IMR-90 (cell line): ENCODE data around the gene IL6. TPM values are rescaled to one million over a fixed set of nuclear protein-coding genes. Genes with fewer than 3 reads are reported as not detected.

Experiments
- ATAC-seq: fragments of 200-7000 bp; cut with Tn5 transposase; 2 replicates; pipeline ENCODE4 v1.9.1; 2020; ENCODE audit warnings: low read depth, mild to moderate bottlenecking, moderate library complexity
- BruUV-seq: library from RNA; stranded (reverse); fragments of 400-500 nt; replicated peaks from 2 replicates; lab custom pipeline; 2021; lab: Mats Ljungman, UMichigan
- CTCF ChIA-PET: fragments of 300-600 bp; formaldehyde crosslinking; extraction: SDS; loops from one replicate; lab custom pipeline; 2021; ENCODE audit warnings: antibody characterized with exemption; lab: Yijun Ruan, JAX
- POLR2A ChIA-PET: fragments of 300-600 bp; sonication (Branson Sonifier 250); formaldehyde crosslinking; loops from one replicate; lab custom pipeline; 2022; ENCODE audit warnings: antibody characterized with exemption; ENCODE audit not compliant: unreplicated experiment; lab: Charles Lee
- DNase-seq: peaks from one replicate; pipeline ENCODE4 v3.0.0; 2013
- H2AFZ ChIP-seq: replicated peaks from 2 replicates; pipeline ENCODE3; 2013; ENCODE audit warnings: low read length, mild to moderate bottlenecking; ENCODE audit not compliant: poor library complexity
- H2AK5ac ChIP-seq: 2 replicates; pipeline ENCODE4 v1.6.1; 2013; ENCODE audit warnings: low read depth, low read length, inconsistent platforms
- H2AK9ac ChIP-seq: replicated peaks from 2 replicates; pipeline ENCODE3; 2013; ENCODE audit warnings: mild to moderate bottlenecking, low read depth, low read length, moderate library complexity; ENCODE audit not compliant: poor library complexity
- H2BK120ac ChIP-seq: 2 replicates; pipeline ENCODE4 v1.6.1; 2013; ENCODE audit warnings: low read depth, low read length, inconsistent platforms
- H2BK15ac ChIP-seq: 3 replicates; pipeline ENCODE4 v1.6.1; 2013; ENCODE audit warnings: low read depth, low read length, inconsistent platforms
- H2BK20ac ChIP-seq: 2 replicates; pipeline ENCODE4 v1.6.1; 2013; ENCODE audit warnings: low read depth, mild to moderate bottlenecking, inconsistent platforms, low read length, moderate library complexity
- H2BK5ac ChIP-seq: 2 replicates; pipeline ENCODE4 v1.6.1; 2013; ENCODE audit warnings: mild to moderate bottlenecking, low read depth, low read length, inconsistent platforms; ENCODE audit not compliant: poor library complexity, severe bottlenecking
- H3K14ac ChIP-seq: replicated peaks from 2 replicates; pipeline ENCODE4 v1.6.1; 2013; ENCODE audit warnings: low read depth, low read length, inconsistent platforms
- H3K18ac ChIP-seq: 2 replicates; pipeline ENCODE4 v1.6.1; 2013; ENCODE audit warnings: low read depth, low read length, control low read depth
- H3K23ac ChIP-seq: 2 replicates; pipeline ENCODE4 v1.6.1; 2013; ENCODE audit warnings: low read depth, low read length, inconsistent platforms
- H3K27ac ChIP-seq: 2 replicates; pipeline ENCODE4 v1.5.1; 2013; ENCODE audit warnings: mild to moderate bottlenecking, control low read depth, low read length; ENCODE audit not compliant: insufficient read depth
- H3K27me3 ChIP-seq: 2 replicates; pipeline ENCODE4 v1.6.1; 2013; ENCODE audit warnings: low read length; ENCODE audit not compliant: control insufficient read depth, insufficient read depth
- H3K36me3 ChIP-seq: 2 replicates; pipeline ENCODE4 v1.6.1; 2013; ENCODE audit warnings: low read length, mixed read lengths; ENCODE audit not compliant: control insufficient read depth, insufficient read depth
- H3K4ac ChIP-seq: 2 replicates; pipeline ENCODE4 v1.6.1; 2013; ENCODE audit warnings: low read depth, low read length, inconsistent platforms
- H3K4me1 ChIP-seq: 2 replicates; pipeline ENCODE4 v1.6.1; 2013; ENCODE audit warnings: low read length, mixed read lengths; ENCODE audit not compliant: control insufficient read depth, insufficient read depth
- H3K4me2 ChIP-seq: 2 replicates; pipeline ENCODE4 v1.6.1; 2013; ENCODE audit warnings: low read depth, mild to moderate bottlenecking, control low read depth, low read length, moderate library complexity
- H3K4me3 ChIP-seq: 2 replicates; pipeline ENCODE4 v1.5.1; 2013; ENCODE audit warnings: low read depth, mild to moderate bottlenecking, control low read depth, low read length, moderate library complexity; ENCODE audit not compliant: insufficient read depth
- H3K56ac ChIP-seq: 2 replicates; pipeline ENCODE4 v1.6.1; 2013; ENCODE audit warnings: low read length, inconsistent platforms; ENCODE audit not compliant: insufficient read depth; ENCODE audit errors: extremely low read depth
- H3K79me1 ChIP-seq, 2 experiments: 2 replicates each; pipeline ENCODE4 v1.6.1; 2013; ENCODE audit warnings: low read length in 2 of 2, inconsistent platforms in 1 of 2, low read depth in 1 of 2
- H3K9ac ChIP-seq: 2 replicates; pipeline ENCODE4 v1.6.1; 2013; ENCODE audit warnings: low read depth, low read length, control low read depth
- H3K9me1 ChIP-seq: 2 replicates; pipeline ENCODE4 v1.6.1; 2013; ENCODE audit warnings: low read length, inconsistent platforms; ENCODE audit not compliant: insufficient read depth
- H3K9me3 ChIP-seq: 2 replicates; pipeline ENCODE4 v1.6.1; 2013; ENCODE audit warnings: low read length; ENCODE audit not compliant: control insufficient read depth, insufficient read depth
- H4K20me1 ChIP-seq: 2 replicates; pipeline ENCODE4 v1.6.1; 2013; ENCODE audit warnings: low read length, inconsistent platforms; ENCODE audit not compliant: insufficient read depth
- H4K5ac ChIP-seq: 2 replicates; pipeline ENCODE4 v1.6.1; 2013; ENCODE audit warnings: mild to moderate bottlenecking, low read depth, low read length, control low read depth
- H4K8ac ChIP-seq, 2 experiments: 2 replicates each; pipeline ENCODE4 v1.6.1; 2013; ENCODE audit warnings: low read depth in 2 of 2, low read length in 2 of 2, control low read depth in 1 of 2, inconsistent platforms in 1 of 2
- H4K91ac ChIP-seq: 2 replicates; pipeline ENCODE4 v1.6.1; 2013; ENCODE audit warnings: low read depth, low read length, inconsistent platforms; ENCODE audit not compliant: insufficient read depth
- MAZ ChIP-seq: IDR thresholded peaks from 2 replicates; pipeline ENCODE4 v1.6.1; 2012; ENCODE audit warnings: low read depth, mild to moderate bottlenecking, low read length, improper control_type of control experiment, moderate library complexity, borderline replicate concordance
- RAD21 ChIP-seq: IDR thresholded peaks from 2 replicates; pipeline ENCODE4 v1.6.1; 2012; ENCODE audit warnings: low read length, improper control_type of control experiment
- RCOR1 ChIP-seq: IDR thresholded peaks from 2 replicates; pipeline ENCODE4 v1.6.1; 2012; ENCODE audit warnings: mild to moderate bottlenecking, low read length, improper control_type of control experiment; ENCODE audit not compliant: insufficient replicate concordance
- WGBS, 2 experiments: methylation state at CpG; one replicate each; pipeline versions ENCODE4 v1.1.5 to v1.1.7; 2013; ENCODE audit warnings: missing lambda C conversion rate in 2 of 2; ENCODE audit not compliant: insufficient read length in 1 of 2; ENCODE audit errors: extremely low coverage in 2 of 2; 5-methylcytosine and 5-hydroxymethylcytosine counted together
- dilution Hi-C: fragments of 300-500 bp; cut with HindIII; formaldehyde crosslinking; loops from one replicate; pipeline ENCODE4 v1.14.3; 2018; ENCODE audit warnings: low sequenced_read_pairs; ENCODE audit not compliant: unreplicated experiment
- in situ Hi-C: fragments of 300-500 bp; cut with MboI; formaldehyde crosslinking; loops from 3 replicates; pipeline ENCODE4 v1.14.3; 2019; ENCODE audit warnings: low sequenced_read_pairs, inconsistent platforms, mixed read lengths
- intact Hi-C: fragments of 100-400 bp; cut with micrococcal nuclease; formaldehyde crosslinking; loops from 2 replicates; pipeline ENCODE4 v1.10.0; 2022
- polyA plus RNA-seq, 3 experiments: library from polyadenylated mRNA; depleted of rRNA; stranded (reverse); fragments of >200 nt; gene quantifications; 2 replicates each; pipeline ENCODE4 v1.2.3, GENCODE V29; 2012; ENCODE audit warnings: low replicate concordance in 1 of 3
- total RNA-seq: library from RNA; depleted of rRNA; stranded (reverse); fragments of >200 nt; gene quantifications from 2 replicates; pipeline ENCODE4 v1.2.3, GENCODE V29; 2012

The IL6 gene
- total and polyA plus RNA-seq, 2 of the 4 experiments (the other 2 are of a cell fraction), result 15.2 to 50.8 TPM

- Histone ChIP-seq H4K8ac (no peak overlapping the region), H3K4me3 (no peak overlapping the region), H3K9me1 (no peaks in the 10 kb centered on the region; the same call in 1 of the 2 replicates), H3K9ac (no peak overlapping the region), H2BK20ac (no peak overlapping the region), H3K4me1 (peaks cover 5% of the 10 kb centered on the region; the same call in 1 of the 2 replicates), H2BK15ac (peak overlapping the region; percentile 58; the same call in 1 of the 3 replicates), H2AK5ac (peak overlapping the region; percentile 17; the same call in 1 of the 2 replicates), H2AFZ (no peak overlapping the region), H4K5ac (no peak overlapping the region), H3K27me3 (no peaks in the 10 kb centered on the region), H3K18ac (no peak overlapping the region; the same call in 1 of the 2 replicates), H3K79me1 (no peaks in the 10 kb centered on the region), H2AK9ac (no peak overlapping the region), H3K23ac (no peak overlapping the region), H3K9me3 (no peaks in the 10 kb centered on the region), H3K56ac (no peak overlapping the region), H4K91ac (no peak overlapping the region), H3K4me2 (no peak overlapping the region), H4K20me1 (no peaks in the 10 kb centered on the region), H3K4ac (no peak overlapping the region), H2BK5ac (no peak overlapping the region), H3K27ac (no peak overlapping the region), H3K36me3 (no peaks in the 10 kb centered on the region), H2BK120ac (peak overlapping the region; percentile 27; the same call in 1 of the 2 replicates), H3K14ac (0 out of 2 replicates have a peak overlapping the region, but pooled peaks have one; percentile 1)
- in situ Hi-C loops (no loop called here), dilution Hi-C loops (no loop called here), intact Hi-C loops (no loop called here)
- TF ChIP-seq MAZ (no peak), RCOR1 (no peak), RAD21 (no peak)
- CTCF ChIA-PET, result no interaction called here
- ATAC-seq, result no peak
- DNase-seq, result no peak
- POLR2A ChIA-PET, result interaction anchor here (0.6 kb wide), 1 partner anchor 322 kb away, joined by 3 read pairs; no protein-coding TSS in a partner anchor
- no TSS peak for BruUV-seq
- 83% methylated on average over 2 of the region's 2 CpGs; no CpG with 5 or more reads in 1 of the 2 experiments for WGBS, 2 experiments
These were observed 45.7 kb upstream of the IL6 start for GRCh38 chr7:22681312-22681711.
